GM18508 (cell line): Measurements from ENCODE around the gene MLLT3.
A peak's percentile ranks its signal among the peaks of the same experiment; 100 is the strongest.

Experiments used
- ATAC-seq: cut with Tn5 transposase; IDR thresholded peaks from one replicate; pipeline ENCODE4 v1.9.1; 2021; ENCODE audit warnings: moderate number of reproducible peaks; ENCODE audit not compliant: insufficient read depth, unreplicated experiment

MLLT3 gene

DNA sequence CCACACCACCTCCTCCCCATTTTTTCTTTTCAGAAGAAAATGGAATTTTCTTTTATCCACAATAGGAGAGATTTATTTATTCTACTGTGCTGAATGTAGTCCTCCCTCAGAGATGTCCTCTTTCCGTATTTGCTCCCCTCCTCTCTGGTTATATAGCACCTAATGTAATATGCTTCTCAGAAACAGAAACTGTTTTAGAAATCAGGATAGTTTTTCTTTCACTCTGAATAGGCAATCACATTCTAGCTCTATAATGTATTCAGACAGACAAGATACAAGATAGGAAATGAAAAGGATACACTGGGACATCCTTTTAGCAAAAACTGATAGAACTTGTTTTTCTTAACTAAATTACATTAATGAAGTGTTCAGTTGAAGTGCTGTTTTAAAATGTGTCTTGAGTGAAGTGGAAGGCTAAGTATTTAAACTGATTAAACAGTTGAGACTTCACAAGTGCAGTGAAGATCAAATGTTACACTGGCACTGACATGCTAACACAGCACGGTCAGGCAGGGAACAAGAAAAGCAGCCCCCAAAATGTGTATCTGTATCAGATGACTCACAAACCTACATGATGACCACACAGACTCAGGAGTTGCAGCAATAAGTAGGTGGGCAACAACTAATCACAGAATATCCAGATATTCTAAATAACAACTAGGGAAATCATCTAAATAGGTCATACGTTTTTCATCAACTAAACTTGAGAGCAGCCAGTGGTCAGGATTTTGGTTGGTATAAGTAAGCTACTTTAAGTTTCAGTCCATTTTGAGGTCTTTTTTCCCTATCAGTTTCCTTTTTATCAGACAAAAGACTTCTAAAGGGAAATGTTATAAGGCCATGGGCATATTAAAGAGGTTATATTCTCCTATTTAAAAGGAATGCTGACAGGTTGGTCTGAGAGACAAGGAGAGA lies 260.4 kb downstream of the MLLT3 start:
- peak; percentile 65 for ATAC-seq

DNA sequence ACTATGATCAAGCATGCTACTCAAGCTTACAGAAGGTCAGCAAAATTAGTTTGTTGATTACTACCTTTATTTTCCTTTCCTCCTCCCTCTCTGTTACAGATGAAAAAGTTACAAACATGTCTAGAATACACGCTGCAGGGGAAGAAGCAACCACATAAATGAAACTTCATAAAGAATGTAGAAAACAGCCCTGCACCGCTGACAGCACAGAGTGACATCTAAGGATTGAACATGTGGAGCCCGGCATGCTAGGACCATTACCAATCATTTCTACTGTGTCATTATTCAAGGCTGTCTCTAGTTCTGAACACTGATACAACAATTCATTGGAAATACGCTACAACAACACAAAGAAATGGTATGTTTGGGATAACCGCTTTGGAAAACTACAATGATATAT lies 261.1 kb downstream of the MLLT3 start:
- no peak for ATAC-seq

DNA sequence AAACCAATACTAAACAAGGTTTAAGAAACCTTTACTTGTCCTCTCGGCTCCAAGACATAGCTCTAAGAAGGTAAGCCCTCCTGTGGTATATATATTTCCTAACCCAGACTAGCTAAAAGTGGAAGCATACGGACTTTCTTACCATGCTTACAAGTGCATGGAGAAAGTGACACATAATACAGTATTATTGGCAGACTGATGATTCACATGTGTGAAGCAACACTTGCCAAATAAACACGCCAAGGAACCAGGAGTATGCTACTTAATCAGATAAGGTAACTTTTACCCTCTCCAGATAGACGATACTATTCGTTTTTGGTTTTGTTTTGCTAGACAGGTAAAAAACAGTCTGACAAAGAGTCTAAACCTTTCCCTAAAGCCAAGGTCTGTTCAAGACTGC lies 264.1 kb downstream of the MLLT3 start:
- ATAC-seq, result no peak

DNA sequence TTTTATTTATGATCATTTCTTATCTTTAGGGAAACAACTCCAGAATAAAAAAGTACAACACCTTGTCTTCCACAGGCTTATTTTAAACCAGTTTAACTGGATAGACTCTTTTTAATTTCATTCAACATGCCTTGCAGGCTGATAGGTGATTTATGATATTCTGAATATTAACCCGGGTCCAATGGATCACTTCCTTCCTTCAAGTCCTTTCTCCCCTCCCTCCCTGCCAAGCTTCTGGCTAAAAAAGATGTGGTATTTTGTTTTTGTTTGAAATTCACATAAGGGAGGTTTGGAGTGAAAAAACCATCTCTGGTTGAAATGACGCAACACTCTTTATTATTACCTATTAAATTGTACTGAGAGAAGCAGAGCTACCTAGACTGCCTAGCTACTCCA lies 265.3 kb downstream of the MLLT3 start:
- ATAC-seq, result no peak

DNA sequence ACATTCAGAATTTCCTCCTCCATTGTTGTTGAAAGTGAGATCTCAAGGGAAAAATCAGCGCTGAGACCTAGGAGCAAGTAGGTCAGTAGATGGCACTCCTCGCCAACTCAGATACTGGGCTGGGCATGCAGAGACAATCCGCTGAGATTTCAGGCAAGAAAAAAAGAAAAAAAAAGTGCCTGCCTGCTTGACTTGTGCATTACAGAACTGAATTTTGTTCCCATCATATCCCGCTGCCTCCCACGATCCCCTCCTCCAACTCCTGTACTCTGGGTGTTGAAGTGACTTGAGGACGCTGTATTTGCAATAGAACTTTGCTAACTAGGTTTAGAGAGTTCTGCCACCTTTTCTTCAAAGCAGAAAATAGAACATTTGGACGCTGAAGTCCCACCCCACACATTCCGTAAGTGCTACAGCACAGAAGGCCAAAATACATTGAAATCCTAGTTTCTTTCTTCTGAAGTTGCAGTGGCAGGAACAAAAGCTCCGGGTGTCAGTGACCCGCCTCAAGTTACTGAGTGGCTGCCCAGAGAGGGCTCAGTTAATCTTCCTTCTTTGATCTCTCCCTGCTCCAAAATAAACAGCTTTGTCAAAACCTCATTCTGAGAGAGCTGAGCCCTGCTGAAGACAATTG lies 265.8 kb downstream of the MLLT3 start:
- ATAC-seq, result no peak

DNA sequence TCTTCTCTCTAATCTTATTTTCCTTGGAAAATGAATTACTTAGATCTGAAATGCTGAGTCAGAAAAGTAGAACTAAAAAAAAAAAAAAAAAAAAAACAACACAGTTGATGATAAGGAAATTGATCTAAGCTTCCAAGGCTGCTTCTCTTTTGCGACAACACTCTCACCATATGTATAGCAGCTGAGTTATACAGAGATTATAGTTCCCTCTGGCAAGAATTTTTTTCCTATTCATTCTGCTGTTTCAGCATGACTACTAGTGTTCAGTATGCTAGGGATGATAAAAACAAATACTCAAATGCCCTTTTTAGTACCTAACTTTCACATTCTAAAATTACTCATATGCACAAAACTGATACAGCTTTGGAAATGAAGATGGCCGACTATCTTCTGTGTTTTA lies 267.3 kb downstream of the MLLT3 start:
- ATAC-seq, result peak; percentile 41

DNA sequence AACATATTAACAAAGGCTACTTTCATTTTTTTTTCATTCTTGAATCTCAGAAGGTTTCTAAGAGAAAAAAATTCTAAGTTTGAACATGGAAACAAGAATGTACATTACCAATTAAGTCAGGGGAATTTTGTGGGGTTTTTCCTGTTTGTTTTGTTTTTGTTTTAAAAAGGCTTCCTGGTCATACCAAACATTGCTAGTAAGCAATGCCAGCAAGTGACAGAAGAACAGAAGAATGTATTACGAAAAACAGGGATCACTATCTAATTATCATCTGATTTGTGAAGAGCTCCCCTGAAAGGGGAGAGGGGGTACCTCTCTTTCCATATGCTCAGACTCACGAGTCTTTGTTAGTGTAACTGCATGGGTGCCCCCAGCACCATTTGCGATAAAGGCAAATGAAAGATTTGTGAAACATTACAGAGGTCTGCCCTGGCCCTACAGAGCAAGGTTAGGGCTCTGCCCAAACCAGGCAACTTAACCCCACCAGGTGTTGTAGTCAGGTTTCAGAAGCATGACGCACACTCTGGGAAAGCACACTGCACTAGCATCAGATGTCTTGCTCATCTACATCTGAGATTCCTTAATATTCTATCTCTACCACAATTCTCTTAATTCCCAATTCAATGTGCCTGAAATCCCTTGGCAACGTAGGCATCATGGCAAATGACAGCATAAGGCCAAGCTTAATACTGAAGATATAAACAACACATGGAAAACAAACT lies 268.2 kb downstream of the MLLT3 start:
- no peak for ATAC-seq

DNA sequence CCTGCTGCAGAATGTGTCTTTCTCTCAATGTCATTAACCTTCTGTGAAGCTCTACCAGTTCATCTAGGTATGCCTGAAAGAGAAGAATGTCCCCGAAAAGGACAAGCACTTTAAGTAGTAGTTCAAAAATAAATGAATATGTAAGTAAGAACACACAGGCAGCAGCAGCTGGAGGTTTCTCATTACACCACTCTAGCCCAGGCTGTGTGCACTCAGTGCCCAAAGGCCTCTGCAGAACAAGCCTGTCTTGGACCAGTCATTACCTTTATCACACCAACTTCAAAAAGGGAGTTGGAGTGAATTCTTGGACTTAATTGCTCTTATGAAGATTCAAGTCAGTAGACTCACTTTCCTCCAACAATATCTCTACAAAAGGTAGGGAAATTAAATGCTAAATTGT lies 268.8 kb downstream of the MLLT3 start:
- ATAC-seq, result no peak

DNA sequence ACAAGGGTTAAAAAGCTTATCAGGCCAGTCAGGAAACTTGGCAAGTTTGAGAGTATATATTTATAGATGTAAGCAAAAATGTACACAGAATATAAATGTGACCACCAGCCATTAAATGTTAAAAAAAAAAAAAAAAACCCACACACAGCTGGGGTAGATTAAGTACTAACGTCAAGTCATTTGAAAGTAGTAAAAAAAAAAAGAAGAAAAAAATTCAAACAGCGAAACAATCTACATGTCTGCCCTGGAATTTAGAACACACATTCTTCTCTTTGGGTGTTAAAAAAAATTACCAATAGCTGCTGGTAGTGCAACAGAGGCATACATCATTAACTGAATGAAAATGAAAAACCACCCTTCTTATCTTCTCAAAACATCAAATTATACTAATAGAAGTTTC lies 269.7 kb downstream of the MLLT3 start:
- no peak for ATAC-seq

DNA sequence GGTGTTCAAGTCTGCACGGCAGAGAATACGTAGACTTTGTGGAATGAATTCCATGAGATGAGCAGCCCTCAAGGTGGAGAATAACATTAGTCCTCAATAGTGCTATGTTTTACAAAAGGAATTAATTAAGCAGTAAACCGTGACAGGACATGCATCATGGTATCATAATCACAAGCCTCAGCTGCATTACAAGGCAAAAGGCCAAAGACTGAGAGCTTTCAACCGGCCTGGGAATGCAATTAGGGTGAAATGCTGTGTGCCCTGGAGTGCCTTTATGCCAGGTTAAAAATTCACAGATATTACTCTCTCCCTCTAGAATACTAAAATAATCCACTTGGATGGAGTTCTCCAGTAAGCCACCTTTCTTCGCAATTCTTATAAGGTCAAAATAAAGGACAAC lies 270.6 kb downstream of the MLLT3 start:
- ATAC-seq, result no peak

DNA sequence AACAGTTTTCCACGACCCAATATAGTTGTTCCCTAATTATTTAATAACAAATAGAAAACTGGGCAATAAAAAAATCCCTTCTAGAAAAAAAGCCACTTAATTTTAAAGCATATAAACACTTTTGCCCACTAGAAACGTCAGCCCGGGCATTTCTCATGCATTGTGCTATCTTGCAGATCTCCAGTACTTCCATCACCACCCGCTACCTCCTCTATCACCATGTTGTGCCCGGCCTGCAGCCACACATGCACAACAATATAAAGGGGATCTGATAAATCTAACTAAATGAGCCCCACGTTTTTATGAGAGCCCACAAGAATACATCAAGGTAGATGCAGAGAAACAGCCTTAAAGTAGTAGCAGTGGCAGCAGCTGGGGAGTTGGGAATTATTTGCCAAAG lies 272.7 kb downstream of the MLLT3 start:
- ATAC-seq, result no peak

DNA sequence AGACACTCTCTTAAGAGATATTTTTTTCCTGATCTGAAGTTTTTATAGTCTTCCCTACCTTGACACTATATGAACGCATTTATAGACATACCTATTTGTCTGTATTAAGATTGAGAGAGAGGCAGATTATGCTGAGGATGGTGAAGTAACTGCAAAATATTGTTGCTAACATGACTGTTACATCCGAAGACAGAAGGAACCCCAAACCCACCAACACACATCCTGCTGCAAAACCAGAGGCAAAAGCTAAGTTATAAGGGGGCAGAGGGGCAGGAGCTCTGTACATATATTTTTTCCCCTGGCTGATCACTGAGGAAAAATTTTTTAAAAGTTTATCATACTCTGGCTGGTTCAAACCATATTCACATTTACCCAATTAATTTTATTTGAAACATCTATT lies 279.0 kb downstream of the MLLT3 start:
- ATAC-seq, result no peak

DNA sequence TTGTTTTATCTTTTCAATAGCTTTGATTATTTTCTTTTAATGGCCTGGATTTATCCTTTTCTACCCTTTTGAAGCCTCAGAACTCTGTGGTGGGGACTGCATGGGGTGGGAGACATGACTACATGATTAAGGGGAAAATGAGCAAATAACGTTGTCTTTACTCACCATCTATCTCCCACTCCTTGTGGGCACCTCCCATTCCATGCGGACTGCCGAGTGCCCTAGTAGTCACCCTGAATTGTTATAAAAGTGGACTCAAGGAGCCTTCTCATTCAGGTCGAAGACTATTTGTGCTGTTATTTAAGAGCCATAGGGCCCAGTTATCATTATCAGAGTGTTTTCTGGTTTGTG lies 281.8 kb downstream of the MLLT3 start:
- no peak for ATAC-seq

DNA sequence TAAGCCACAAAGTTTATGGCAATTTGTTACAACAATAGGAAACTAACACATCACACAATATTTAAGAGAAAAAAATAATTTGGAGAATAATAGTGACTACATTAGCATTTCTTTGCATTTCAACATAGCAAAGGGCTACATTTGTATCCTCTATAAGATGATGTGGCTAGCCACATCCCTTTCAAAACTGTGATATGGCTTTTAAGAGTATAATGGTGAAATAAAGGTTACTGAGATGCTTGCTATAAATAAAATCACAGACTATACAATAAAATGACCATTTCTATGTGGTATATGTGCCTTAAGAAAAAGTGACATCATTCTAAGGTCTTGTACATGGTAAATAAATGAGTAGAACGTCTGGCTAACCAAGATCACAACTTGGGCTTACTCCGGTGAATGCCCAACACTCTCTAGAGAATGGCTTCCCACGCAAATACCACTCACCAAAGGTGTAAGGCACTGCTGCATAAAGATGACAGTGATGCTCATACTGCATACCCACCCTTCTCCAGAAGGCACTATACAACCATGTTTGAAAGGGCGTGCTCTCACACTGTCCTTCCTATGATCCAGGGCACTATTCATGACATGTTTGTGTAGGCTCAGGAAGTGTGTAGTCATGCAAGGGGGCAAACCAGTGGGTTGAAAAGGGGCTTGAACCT lies 286.5 kb downstream of the MLLT3 start:
- no peak for ATAC-seq

DNA sequence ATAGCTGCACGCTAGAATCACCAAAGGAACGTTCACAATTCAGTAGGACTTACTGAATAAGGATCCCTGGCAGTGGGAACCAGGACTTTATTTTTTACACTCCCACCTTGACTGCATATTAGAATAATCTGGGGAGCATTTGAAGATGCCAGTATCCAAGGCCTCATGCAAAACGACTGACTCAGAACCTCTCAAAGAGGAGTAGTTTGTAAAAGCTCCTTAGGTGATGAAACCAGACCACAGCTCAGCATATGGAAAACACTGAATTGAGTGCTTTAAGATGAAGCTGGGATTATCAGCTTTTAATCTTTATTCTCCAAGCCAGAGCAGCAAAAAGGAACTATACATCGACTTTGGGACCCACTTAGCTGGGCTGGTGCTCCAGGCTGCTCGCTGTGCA lies 288.3 kb downstream of the MLLT3 start:
- no peak for ATAC-seq

DNA sequence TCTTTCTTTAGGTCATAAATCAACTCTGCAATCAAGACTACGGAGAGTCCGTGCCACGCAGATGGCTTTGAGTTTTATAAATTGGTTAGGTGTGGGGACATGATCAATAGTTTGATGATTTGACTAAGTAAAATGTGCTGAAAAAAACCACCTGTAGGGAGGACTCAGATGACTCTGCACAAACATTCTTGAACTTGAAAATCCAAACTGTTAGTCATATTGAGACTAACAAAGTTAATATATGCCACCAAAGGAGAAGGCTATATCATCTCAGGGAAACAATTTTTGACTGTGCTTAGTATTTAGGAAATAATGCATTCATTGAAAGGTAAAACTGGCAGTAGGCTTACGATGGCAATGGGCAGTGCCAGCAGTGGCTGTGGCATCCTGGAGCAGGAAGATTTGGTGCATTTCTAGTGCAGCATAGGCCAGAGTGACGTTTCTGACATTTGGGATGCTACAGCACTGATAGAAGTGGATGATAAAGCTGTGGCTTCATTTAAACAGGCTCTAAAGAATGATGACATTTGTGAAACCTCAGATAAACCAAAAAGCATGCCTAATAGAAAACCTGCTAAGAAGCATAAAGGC lies 291.1 kb downstream of the MLLT3 start:
- ATAC-seq, result peak; percentile 92

DNA sequence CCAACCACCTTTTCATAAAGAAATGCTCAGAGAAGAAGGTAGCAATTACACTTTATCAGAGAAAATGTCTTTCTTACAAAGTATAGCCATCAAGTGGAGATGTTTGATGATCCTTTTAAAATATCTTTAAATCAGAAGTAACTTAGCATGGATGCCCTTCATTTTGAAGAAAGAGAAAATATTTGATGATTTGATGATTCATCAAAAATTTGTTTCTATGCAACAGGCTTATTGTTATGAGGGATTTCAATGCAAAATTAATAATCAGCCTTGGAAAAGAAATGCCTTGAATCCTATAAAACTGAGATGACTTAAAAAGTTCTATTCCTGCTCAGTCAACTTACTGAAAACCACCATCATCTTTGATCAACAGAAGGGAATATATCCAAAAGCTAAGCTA lies 291.6 kb downstream of the MLLT3 start:
- no peak for ATAC-seq

DNA sequence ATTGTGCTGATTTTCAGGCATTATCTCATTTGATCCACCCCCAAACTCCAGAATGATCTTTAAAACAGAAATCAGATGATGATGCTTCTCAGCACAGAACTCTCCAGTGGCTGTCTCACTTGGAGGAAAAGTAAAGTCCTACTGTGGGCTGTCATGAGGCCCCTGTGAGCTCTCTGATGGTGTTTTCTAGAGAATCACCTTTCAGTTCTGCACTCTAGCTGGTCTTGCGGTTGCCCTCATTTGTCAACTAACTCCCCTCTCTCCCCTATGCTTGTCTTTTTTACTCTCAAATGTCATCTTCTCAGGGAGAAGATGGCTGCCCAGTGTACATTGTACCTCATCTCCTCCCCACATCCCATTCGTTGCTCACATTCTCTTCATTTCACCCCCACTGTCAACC lies 295.8 kb downstream of the MLLT3 start:
- ATAC-seq, result no peak

DNA sequence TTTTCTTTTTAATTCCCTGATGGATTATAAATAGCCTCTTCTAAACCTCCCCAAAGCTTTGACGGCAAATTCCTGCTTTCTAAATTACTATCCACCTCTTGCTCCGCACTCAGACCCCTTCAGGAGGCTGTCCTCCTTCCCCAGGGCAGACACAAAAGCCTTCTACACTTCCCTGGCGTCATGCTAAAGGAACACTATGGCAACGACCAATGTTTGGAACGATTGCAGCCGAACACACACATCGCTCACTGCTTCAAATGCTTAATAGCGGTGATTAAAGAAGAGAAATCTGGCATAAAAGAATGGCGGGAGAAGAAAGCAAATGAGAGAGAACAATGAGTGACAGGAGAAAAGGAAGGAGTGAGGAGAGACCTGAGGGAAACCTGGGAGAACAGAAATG lies 297.3 kb downstream of the MLLT3 start:
- no peak for ATAC-seq

DNA sequence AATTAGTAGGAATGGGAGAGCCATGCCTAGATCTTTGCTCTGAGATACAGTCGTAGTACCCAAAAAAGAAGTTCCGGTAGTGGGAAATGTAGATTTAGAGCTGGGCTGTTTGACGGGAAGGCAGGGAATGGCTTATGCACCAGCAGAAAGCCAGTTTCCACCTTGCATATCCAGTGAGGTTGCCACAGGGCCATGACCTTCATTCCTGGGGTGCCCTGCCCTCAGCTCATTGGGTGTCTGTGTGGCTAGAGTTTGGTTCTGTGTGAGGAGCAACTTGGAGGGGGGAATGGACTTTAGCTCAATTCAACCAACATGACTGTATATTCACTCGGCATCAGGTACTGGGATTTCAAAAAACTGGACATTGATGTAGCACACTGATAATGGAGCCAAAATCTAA lies 300.1 kb downstream of the MLLT3 start:
- ATAC-seq, result no peak
